Neutrophil (primary cell): Measurements from ENCODE around the gene GPR34.

Experiments
- H3K27ac ChIP-seq: fragments of 200-600 bp; sonication (generic); 2 replicates; pipeline ENCODE4 v1.5.1; 2016; ENCODE audit warnings: mild to moderate bottlenecking, moderate library complexity
- H3K27me3 ChIP-seq: fragments of 200-600 bp; sonication (generic); 2 replicates; pipeline ENCODE4 v1.6.0; 2016; ENCODE audit warnings: mild to moderate bottlenecking
- H3K36me3 ChIP-seq: fragments of 200-600 bp; sonication (generic); 2 replicates; pipeline ENCODE4 v1.5.1; 2017
- H3K4me1 ChIP-seq, 2 experiments: fragments of 200-600 bp in 1 of 2; sonication (generic) in 1 of 2; 1 replicate in 1 of 2; 2 replicates in 1 of 2; pipeline versions ENCODE4 v1.5.1 to v1.6.1; 2013 to 2016; ENCODE audit warnings: low read depth in 1 of 2, low read length in 1 of 2, mild to moderate bottlenecking in 1 of 2, moderate library complexity in 1 of 2; ENCODE audit not compliant: control insufficient read depth in 1 of 2, insufficient read depth in 1 of 2
- H3K4me3 ChIP-seq, 2 experiments: fragments of 200-600 bp in 1 of 2; sonication (generic) in 1 of 2; 1 replicate in 1 of 2; 2 replicates in 1 of 2; pipeline ENCODE4 v1.5.1; 2013 to 2016; ENCODE audit warnings: low read depth in 1 of 2, low read length in 1 of 2, mild to moderate bottlenecking in 1 of 2, moderate library complexity in 1 of 2
- H3K9me3 ChIP-seq: fragments of 200-600 bp; sonication (generic); 2 replicates; pipeline ENCODE4 v1.5.1; 2016
- TF ChIP-seq, protein P1 (sequence below): fragments of 200-600 bp; sonication (generic); IDR thresholded peaks from 2 replicates; pipeline ENCODE4 v1.5.1; 2016; ENCODE audit warnings: antibody characterized with exemption

The GPR34 gene

DNA sequence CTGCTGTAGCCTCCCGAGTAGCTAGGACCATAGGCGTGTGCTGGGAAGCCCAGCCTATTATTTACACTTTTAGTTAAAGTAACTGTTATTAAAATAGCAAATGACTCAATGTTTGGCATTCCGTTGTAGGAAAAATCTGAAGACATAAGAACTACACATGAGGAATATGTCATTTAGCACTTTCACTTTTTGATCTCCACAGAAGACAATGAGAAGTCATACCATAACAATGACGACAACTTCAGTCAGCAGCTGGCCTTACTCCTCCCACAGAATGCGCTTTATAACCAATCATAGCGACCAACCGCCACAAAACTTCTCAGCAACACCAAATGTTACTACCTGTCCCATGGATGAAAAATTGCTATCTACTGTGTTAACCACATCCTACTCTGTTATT, 6.7 kb downstream of the GPR34 start:
- no peak overlapping the region for H3K27ac ChIP-seq
- H3K4me3 ChIP-seq, result no peak overlapping the region
- peaks cover 14 to 18% of the 10 kb centered on the region in 2 experiments for H3K4me1 ChIP-seq
- TF ChIP-seq, protein P1, sequence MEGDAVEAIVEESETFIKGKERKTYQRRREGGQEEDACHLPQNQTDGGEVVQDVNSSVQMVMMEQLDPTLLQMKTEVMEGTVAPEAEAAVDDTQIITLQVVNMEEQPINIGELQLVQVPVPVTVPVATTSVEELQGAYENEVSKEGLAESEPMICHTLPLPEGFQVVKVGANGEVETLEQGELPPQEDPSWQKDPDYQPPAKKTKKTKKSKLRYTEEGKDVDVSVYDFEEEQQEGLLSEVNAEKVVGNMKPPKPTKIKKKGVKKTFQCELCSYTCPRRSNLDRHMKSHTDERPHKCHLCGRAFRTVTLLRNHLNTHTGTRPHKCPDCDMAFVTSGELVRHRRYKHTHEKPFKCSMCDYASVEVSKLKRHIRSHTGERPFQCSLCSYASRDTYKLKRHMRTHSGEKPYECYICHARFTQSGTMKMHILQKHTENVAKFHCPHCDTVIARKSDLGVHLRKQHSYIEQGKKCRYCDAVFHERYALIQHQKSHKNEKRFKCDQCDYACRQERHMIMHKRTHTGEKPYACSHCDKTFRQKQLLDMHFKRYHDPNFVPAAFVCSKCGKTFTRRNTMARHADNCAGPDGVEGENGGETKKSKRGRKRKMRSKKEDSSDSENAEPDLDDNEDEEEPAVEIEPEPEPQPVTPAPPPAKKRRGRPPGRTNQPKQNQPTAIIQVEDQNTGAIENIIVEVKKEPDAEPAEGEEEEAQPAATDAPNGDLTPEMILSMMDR, result no peak
- no peaks in the 10 kb centered on the region for H3K36me3 ChIP-seq
- no peaks in the 10 kb centered on the region for H3K27me3 ChIP-seq
- H3K9me3 ChIP-seq, result no peaks in the 10 kb centered on the region

DNA sequence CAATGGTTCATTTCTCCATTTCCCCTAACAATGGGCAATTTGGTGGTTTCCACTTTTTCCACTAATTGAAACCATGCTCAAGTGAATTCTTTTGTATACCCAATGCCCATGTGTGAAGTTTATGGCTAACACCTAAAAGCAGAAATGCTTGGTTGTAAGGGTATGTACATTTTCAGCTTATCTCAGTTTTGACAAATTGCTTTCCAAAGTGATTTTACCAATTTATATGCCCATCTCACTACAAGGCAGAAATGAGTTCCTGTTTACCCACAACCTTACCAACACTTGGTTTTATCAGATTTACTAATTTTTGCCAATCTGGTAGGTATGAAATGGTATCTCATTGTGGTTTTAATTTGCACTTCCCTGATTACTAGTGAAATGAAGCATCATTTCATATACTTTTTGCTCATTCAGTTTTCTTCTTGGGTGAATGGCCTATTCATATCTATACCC, 14.8 kb downstream of the GPR34 start:
- TF ChIP-seq, protein P1, result no peak
- no peak overlapping the region for H3K27ac ChIP-seq
- no peaks in the 10 kb centered on the region for H3K36me3 ChIP-seq
- H3K27me3 ChIP-seq, result no peaks in the 10 kb centered on the region
- H3K4me1 ChIP-seq, result peaks cover 41 to 42% of the 10 kb centered on the region in 2 experiments
- no peak overlapping the region for H3K4me3 ChIP-seq
- H3K9me3 ChIP-seq, result no peaks in the 10 kb centered on the region

DNA sequence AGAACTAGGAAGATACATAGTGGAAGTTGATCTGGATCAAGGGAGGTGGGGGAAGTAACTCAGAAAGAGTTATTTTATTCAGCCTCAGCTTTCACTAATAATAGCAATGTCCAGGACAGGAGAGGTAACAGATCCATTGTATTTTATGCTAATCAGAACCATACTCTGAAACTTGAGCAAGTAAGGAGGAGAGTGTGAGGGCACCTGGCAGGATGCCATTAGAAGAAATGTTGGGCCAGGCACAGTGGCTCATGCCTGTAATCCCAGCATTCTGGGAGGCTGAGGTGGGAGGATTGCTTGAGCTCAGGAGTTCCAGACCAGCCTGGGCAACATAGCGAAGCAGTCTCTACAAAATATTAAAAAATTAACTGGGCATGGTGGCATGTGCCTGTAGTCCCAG, 16.3 kb downstream of the GPR34 start:
- peaks cover 41 to 42% of the 10 kb centered on the region in 2 experiments for H3K4me1 ChIP-seq
- peak overlapping the region; percentile 82 for H3K27ac ChIP-seq
- no peaks in the 10 kb centered on the region for H3K36me3 ChIP-seq
- H3K9me3 ChIP-seq, result no peaks in the 10 kb centered on the region
- H3K4me3 ChIP-seq, result peak overlapping the region; percentile 14 to 27
- TF ChIP-seq, protein P1, result no peak
- H3K27me3 ChIP-seq, result no peaks in the 10 kb centered on the region

DNA sequence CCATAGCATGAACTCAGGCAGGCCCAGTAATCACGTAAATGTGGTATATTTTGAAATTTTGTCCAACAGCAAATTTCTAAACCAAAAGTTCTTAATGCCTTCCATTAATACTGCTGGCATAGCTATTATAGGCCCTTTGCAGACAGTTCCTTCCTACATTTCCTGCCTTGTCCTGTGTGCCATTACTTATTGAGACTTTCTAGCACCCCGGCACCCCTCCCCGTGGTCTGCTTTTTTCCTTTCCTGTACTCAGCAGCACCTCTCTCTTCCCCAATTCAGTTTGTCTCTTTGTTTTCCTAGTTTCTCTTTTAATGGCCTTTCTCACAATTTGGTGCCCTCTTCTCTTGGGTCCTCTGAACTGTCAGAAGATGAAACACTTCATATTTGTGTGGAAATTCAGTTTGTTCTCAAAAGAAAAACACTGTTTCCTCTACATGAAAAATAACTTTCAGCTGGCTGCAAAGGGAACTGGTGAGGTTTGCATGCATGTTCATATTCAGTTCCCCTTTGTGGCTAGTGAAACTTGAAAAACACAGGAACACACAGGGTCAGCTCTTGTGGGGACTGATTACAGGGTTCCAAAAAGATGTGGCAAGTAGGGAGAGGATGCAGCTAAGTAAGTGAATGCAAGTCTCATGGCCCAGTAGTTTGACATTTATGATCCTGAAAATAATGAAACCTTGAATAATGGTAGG, 17.1 kb downstream of the GPR34 start:
- peak overlapping the region; percentile 82 for H3K27ac ChIP-seq

DNA sequence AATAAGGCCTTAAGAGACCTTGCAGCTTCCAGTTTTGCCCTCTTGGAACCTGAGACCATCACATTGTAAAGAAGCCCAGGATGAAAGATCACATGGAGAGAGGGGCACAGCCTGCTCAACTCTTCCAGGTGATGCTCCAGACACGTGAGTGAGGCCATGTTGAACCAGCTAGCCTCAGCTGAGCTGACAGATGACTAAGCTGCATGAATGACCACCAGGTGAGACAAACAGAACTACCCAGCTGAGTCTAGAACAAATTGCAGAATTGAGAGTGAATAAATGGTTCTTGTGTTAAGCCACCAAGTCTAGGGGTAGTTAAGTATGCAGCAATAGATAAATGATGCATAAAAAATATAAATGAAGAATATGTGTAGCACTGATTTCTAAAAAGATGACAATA, 18.4 kb downstream of the GPR34 start:
- no peaks in the 10 kb centered on the region for H3K36me3 ChIP-seq
- H3K4me1 ChIP-seq, result peaks cover 41 to 42% of the 10 kb centered on the region in 2 experiments
- H3K4me3 ChIP-seq, result no peak overlapping the region
- H3K27me3 ChIP-seq, result no peaks in the 10 kb centered on the region
- no peaks in the 10 kb centered on the region for H3K9me3 ChIP-seq
- H3K27ac ChIP-seq, result peak overlapping the region; percentile 82
- TF ChIP-seq, protein P1, result no peak

More for the DNA sequence above, 17.1 kb downstream of the GPR34 start:
- H3K4me1 ChIP-seq, result peaks cover 41 to 42% of the 10 kb centered on the region in 2 experiments
- no peaks in the 10 kb centered on the region for H3K36me3 ChIP-seq
- TF ChIP-seq, protein P1, result no peak
- H3K4me3 ChIP-seq, result peak overlapping the region; percentile 14 to 27
- H3K9me3 ChIP-seq, result no peaks in the 10 kb centered on the region
- no peaks in the 10 kb centered on the region for H3K27me3 ChIP-seq
